ENCODE measurements around the gene CAMLG.
A peak's percentile ranks its signal among the peaks of the same experiment; 100 is the strongest.
"Not testable (repeated sequence)": the region's sequence is repeated elsewhere in the genome, so short reads cannot be mapped to it uniquely, and the experiment has no call there.

Gene CAMLG

GRCh38 chr5:134738133-134738962 is at the start of gene CAMLG:
Gene CAMLG, plus strand, starts transcription at chr5:134738548. Its CDS starts 73 bp downstream, at chr5:134738621.
- DNase-seq, result peak; percentile 98

- not testable (repeated sequence) for DNase-seq
Observed at GRCh38 chr5:134690144-134690543, 48.2 kb upstream of the CAMLG start.

GRCh38 chr5:134692722-134693121 is 45.6 kb upstream of the CAMLG start:
- DNase-seq, result no peak

GRCh38 chr5:134708301-134708700 is 30.0 kb upstream of the CAMLG start:
- DNase-seq, result no peak

- no peak for DNase-seq
Observed at GRCh38 chr5:134714120-134714519, 24.2 kb upstream of the CAMLG start.

GRCh38 chr5:134714541-134714940 is 23.8 kb upstream of the CAMLG start:
- DNase-seq, result no peak

GRCh38 chr5:134715466-134715865 is 22.9 kb upstream of the CAMLG start:
- DNase-seq, result not testable (repeated sequence)

- DNase-seq, result no peak
Observed at GRCh38 chr5:134724872-134725271, 13.5 kb upstream of the CAMLG start.

GRCh38 chr5:134732819-134733218 is 5.5 kb upstream of the CAMLG start:
- DNase-seq, result no peak

- no peak for DNase-seq
Observed at GRCh38 chr5:134735243-134735642, 3.1 kb upstream of the CAMLG start.

GRCh38 chr5:134736173-134736812 is 2.1 kb upstream of the CAMLG start:
- no peak for DNase-seq

GRCh38 chr5:134738963-134739661 is 764 bp downstream of the CAMLG start:
- peak; percentile 49 for DNase-seq

- no peak for DNase-seq
Observed at GRCh38 chr5:134741052-134741451, 2.7 kb downstream of the CAMLG start.

- no peak for DNase-seq
Observed at GRCh38 chr5:134742134-134742533, 3.8 kb downstream of the CAMLG start.

GRCh38 chr5:134749415-134749814 is 11.1 kb downstream of the CAMLG start:
- no peak for DNase-seq

GRCh38 chr5:134758176-134758503 is 19.8 kb downstream of the CAMLG start:
- DNase-seq, result no peak

- peak; percentile 96 for DNase-seq
Observed at GRCh38 chr5:134758504-134759341, 20.4 kb downstream of the CAMLG start, which contains the start of gene DDX46. Gene DDX46, plus strand, starts transcription at chr5:134758779. Its CDS starts 160 bp downstream, at chr5:134758939.

GRCh38 chr5:134767528-134768291 is 29.4 kb downstream of the CAMLG start:
- DNase-seq, result not testable (repeated sequence)

- no peak for DNase-seq
Observed at GRCh38 chr5:134769206-134769605, 30.9 kb downstream of the CAMLG start.

GRCh38 chr5:134772461-134773125 is 34.2 kb downstream of the CAMLG start:
- no peak for DNase-seq

- no peak for DNase-seq
Observed at GRCh38 chr5:134777366-134777765, 39.0 kb downstream of the CAMLG start.
